ENCODE results near the gene ADAP1. TPM values are rescaled to one million over a fixed set of nuclear protein-coding genes. Genes with fewer than 3 reads are reported as not detected.

ADAP1 gene
- total and polyA plus RNA-seq, 2 experiments from 2014 or later = 0.24 to 1.1 TPM

GRCh38 chr7:867001-867405 lies 87.5 kb downstream of the ADAP1 start:
- Histone ChIP-seq H3K4me2 (ENCODE audit: unreplicated experiment) (peak overlapping the region; percentile 55), H3K79me2 (ENCODE audit: insufficient read depth) (peaks cover 8% of the 10 kb centered on the region), H3K36me3 (ENCODE audit: low read depth) (peaks cover 6% of the 10 kb centered on the region; the same call in 1 of the 2 replicates), H3K9me2 (ENCODE audit: insufficient read depth) (no peaks in the 10 kb centered on the region), H3K27ac (peak overlapping the region; percentile 95), H2AFZ (peak overlapping the region; percentile 62), H3K27me3 (replicated peaks; ENCODE audit: insufficient read depth) (no peaks in the 10 kb centered on the region), H3K4me3 (no peak overlapping the region), H3K4me1 (ENCODE audit: insufficient read depth) (peaks cover 16% of the 10 kb centered on the region), H4K20me1 (ENCODE audit: insufficient read depth) (no peaks in the 10 kb centered on the region), H3F3A (ENCODE audit: insufficient read depth) (0 out of 2 replicates have a peak, but pooled peaks cover 4% of the 10 kb centered on the region), H3K9me3 (ENCODE audit: low read depth) (no peaks in the 10 kb centered on the region), H3K9ac (peak overlapping the region; percentile 82)
- TF ChIP-seq EZH2 (IDR thresholded peaks at IDR 0.05; ENCODE audit: insufficient read depth, poor library complexity, severe bottlenecking) (no peak), EZH2phosphoT487 (IDR thresholded peaks at IDR 0.05; ENCODE audit: insufficient read depth, low read depth) (no peak)
- in situ Hi-C loops (cut with MboI) = no loop called here
- WGBS, 2 experiments (ENCODE audit: low coverage in 1 of 2, low lambda C conversion rate in 2 of 2, missing lambda C conversion rate in 2 of 2) = 25 to 26% methylated on average over 18 of the region's 18 CpGs
- peak; percentile 91 for DNase-seq

- Histone ChIP-seq H3K27me3 (replicated peaks; ENCODE audit: insufficient read depth) (no peaks in the 10 kb centered on the region), H2AFZ (no peak overlapping the region), H3F3A (ENCODE audit: insufficient read depth) (0 out of 2 replicates have a peak, but pooled peaks cover 4% of the 10 kb centered on the region), H3K9ac (no peak overlapping the region), H3K9me2 (ENCODE audit: insufficient read depth) (no peaks in the 10 kb centered on the region), H3K4me1 (ENCODE audit: insufficient read depth) (peaks cover 16% of the 10 kb centered on the region), H3K4me3 (no peak overlapping the region), H4K20me1 (ENCODE audit: insufficient read depth) (no peaks in the 10 kb centered on the region), H3K27ac (no peak overlapping the region), H3K36me3 (ENCODE audit: low read depth) (peaks cover 5% of the 10 kb centered on the region; the same call in 1 of the 2 replicates), H3K4me2 (ENCODE audit: unreplicated experiment) (no peak overlapping the region), H3K9me3 (ENCODE audit: low read depth) (no peaks in the 10 kb centered on the region), H3K79me2 (ENCODE audit: insufficient read depth) (peaks cover 8% of the 10 kb centered on the region)
- WGBS, 2 experiments (ENCODE audit: low coverage in 1 of 2, low lambda C conversion rate in 2 of 2, missing lambda C conversion rate in 2 of 2) = 94 to 96% methylated on average over 25 of the region's 25 CpGs
- no peak for TF ChIP-seq EZH2phosphoT487 (IDR thresholded peaks at IDR 0.05; ENCODE audit: insufficient read depth, low read depth)
- TF ChIP-seq EZH2 (IDR thresholded peaks at IDR 0.05; ENCODE audit: insufficient read depth, poor library complexity, severe bottlenecking) = no peak
- in situ Hi-C loops (cut with MboI) = no loop called here
- DNase-seq = no peak
Observed at GRCh38 chr7:865921-866320, 88.6 kb downstream of the ADAP1 start.

- peaks cover 15% of the 10 kb centered on the region for H3K36me3 ChIP-seq (ENCODE audit: low read depth)
- 89 to 94% methylated on average over 13 to 16 of the region's 16 CpGs for WGBS, 2 experiments (ENCODE audit: low coverage in 1 of 2, low lambda C conversion rate in 2 of 2, missing lambda C conversion rate in 2 of 2)
Observed at GRCh38 chr7:863106-863505, 91.4 kb downstream of the ADAP1 start.

GRCh38 chr7:862157-862556 lies 92.3 kb downstream of the ADAP1 start:
- in situ Hi-C loops (cut with MboI) = no loop called here
- H3K36me3 ChIP-seq (ENCODE audit: low read depth) = peaks cover 16% of the 10 kb centered on the region
- no peak overlapping the region for H3K9ac ChIP-seq
- H3K79me2 ChIP-seq (ENCODE audit: insufficient read depth) = no peaks in the 10 kb centered on the region
- no peaks in the 10 kb centered on the region for H4K20me1 ChIP-seq (ENCODE audit: insufficient read depth)
- H3K4me3 ChIP-seq = no peak overlapping the region
- H3K4me1 ChIP-seq (ENCODE audit: insufficient read depth) = peaks cover 5% of the 10 kb centered on the region
- no peak overlapping the region for H3K4me2 ChIP-seq (ENCODE audit: unreplicated experiment)
- no peaks in the 10 kb centered on the region for H3K9me3 ChIP-seq (ENCODE audit: low read depth)
- no peak for DNase-seq
- TF ChIP-seq EZH2phosphoT487 (IDR thresholded peaks at IDR 0.05; ENCODE audit: insufficient read depth, low read depth) = no peak
- H3K27me3 ChIP-seq (replicated peaks; ENCODE audit: insufficient read depth) = no peaks in the 10 kb centered on the region
- H3K9me2 ChIP-seq (ENCODE audit: insufficient read depth) = no peaks in the 10 kb centered on the region
- H3K27ac ChIP-seq = no peak overlapping the region
- H3F3A ChIP-seq (ENCODE audit: insufficient read depth) = 0 out of 2 replicates have a peak, but pooled peaks cover under 1% of the 10 kb centered on the region
- no peak overlapping the region for H2AFZ ChIP-seq
- WGBS, 2 experiments (ENCODE audit: low coverage in 1 of 2, low lambda C conversion rate in 2 of 2, missing lambda C conversion rate in 2 of 2) = 81 to 84% methylated on average over 6 of the region's 6 CpGs

More at GRCh38 chr7:863106-863505, 91.4 kb downstream of the ADAP1 start:
- Histone ChIP-seq H3K27me3 (replicated peaks; ENCODE audit: insufficient read depth) (no peaks in the 10 kb centered on the region), H3F3A (ENCODE audit: insufficient read depth) (0 out of 2 replicates have a peak, but pooled peaks cover 4% of the 10 kb centered on the region), H3K9me3 (ENCODE audit: low read depth) (no peaks in the 10 kb centered on the region), H3K79me2 (ENCODE audit: insufficient read depth) (no peaks in the 10 kb centered on the region), H3K9me2 (ENCODE audit: insufficient read depth) (no peaks in the 10 kb centered on the region), H3K4me3 (no peak overlapping the region), H2AFZ (no peak overlapping the region), H3K4me2 (ENCODE audit: unreplicated experiment) (no peak overlapping the region), H3K9ac (no peak overlapping the region), H4K20me1 (ENCODE audit: insufficient read depth) (no peaks in the 10 kb centered on the region), H3K27ac (no peak overlapping the region), H3K4me1 (ENCODE audit: insufficient read depth) (peaks cover 14% of the 10 kb centered on the region)
- in situ Hi-C loops (cut with MboI) = no loop called here
- TF ChIP-seq EZH2phosphoT487 (IDR thresholded peaks at IDR 0.05; ENCODE audit: insufficient read depth, low read depth) (no peak), EZH2 (IDR thresholded peaks at IDR 0.05; ENCODE audit: insufficient read depth, poor library complexity, severe bottlenecking) (no peak)
- no peak for DNase-seq

GRCh38 chr7:861222-861621 lies 93.3 kb downstream of the ADAP1 start:
- DNase-seq = no peak
- in situ Hi-C loops (cut with MboI) = no loop called here

More at GRCh38 chr7:861222-861621, 93.3 kb downstream of the ADAP1 start:
- Histone ChIP-seq H3K79me2 (ENCODE audit: insufficient read depth) (no peaks in the 10 kb centered on the region), H3K27ac (no peak overlapping the region), H3K36me3 (ENCODE audit: low read depth) (peaks cover 16% of the 10 kb centered on the region), H4K20me1 (ENCODE audit: insufficient read depth) (no peaks in the 10 kb centered on the region), H3K4me1 (ENCODE audit: insufficient read depth) (no peaks in the 10 kb centered on the region), H3F3A (ENCODE audit: insufficient read depth) (no peaks in the 10 kb centered on the region), H3K9me2 (ENCODE audit: insufficient read depth) (no peaks in the 10 kb centered on the region), H2AFZ (no peak overlapping the region), H3K9me3 (ENCODE audit: low read depth) (no peaks in the 10 kb centered on the region), H3K4me3 (no peak overlapping the region), H3K27me3 (replicated peaks; ENCODE audit: insufficient read depth) (no peaks in the 10 kb centered on the region), H3K4me2 (ENCODE audit: unreplicated experiment) (no peak overlapping the region), H3K9ac (no peak overlapping the region)
- 90% methylated on average over 9 of the region's 9 CpGs for WGBS, 2 experiments (ENCODE audit: low coverage in 1 of 2, low lambda C conversion rate in 2 of 2, missing lambda C conversion rate in 2 of 2)
- TF ChIP-seq EZH2 (IDR thresholded peaks at IDR 0.05; ENCODE audit: insufficient read depth, poor library complexity, severe bottlenecking) (no peak), EZH2phosphoT487 (IDR thresholded peaks at IDR 0.05; ENCODE audit: insufficient read depth, low read depth) (no peak)
